CD4-positive, CD25-positive, alpha-beta regulatory T cell (primary cell): ENCODE data around the gene JAG2. TPM values are rescaled to one million over a fixed set of nuclear protein-coding genes. Genes with fewer than 3 reads are reported as not detected.

Experiments
- ATAC-seq, 2 donors: fragments of 150-1000 bp; cut with Tn5 transposase; one replicate each; pipeline ENCODE4 v1.10.0; 2021; ENCODE audit warnings: low read depth in 2 of 2, moderate number of reproducible peaks in 2 of 2, moderate library complexity in 1 of 2
- DNase-seq, 3 donors: peaks; one replicate each; pipeline versions ENCODE4 v3.0.0 to v3.0.0-alpha.2; 2012 to 2022; ENCODE audit warnings: mixed read lengths in 1 of 3
- H3K27ac ChIP-seq: one replicate; pipeline ENCODE4 v1.7.0; 2013; ENCODE audit warnings: mild to moderate bottlenecking, low read length; ENCODE audit not compliant: insufficient read depth, poor library complexity, severe bottlenecking
- H3K27me3 ChIP-seq: one replicate; pipeline ENCODE4 v1.7.0; 2013; ENCODE audit warnings: low read length; ENCODE audit not compliant: control insufficient read depth, insufficient read depth
- H3K36me3 ChIP-seq: one replicate; pipeline ENCODE4 v1.7.0; 2013; ENCODE audit warnings: mild to moderate bottlenecking, low read length, moderate library complexity; ENCODE audit not compliant: control insufficient read depth, insufficient read depth
- H3K4me1 ChIP-seq: 2 replicates; pipeline ENCODE4 v1.7.0; 2013; ENCODE audit warnings: mild to moderate bottlenecking, low read length; ENCODE audit not compliant: insufficient read depth, control insufficient read depth, poor library complexity, severe bottlenecking
- H3K4me3 ChIP-seq: one replicate; pipeline ENCODE4 v1.7.0; 2013; ENCODE audit warnings: low read depth, mild to moderate bottlenecking, low read length, moderate library complexity
- H3K9me3 ChIP-seq, 2 experiments: 1 replicate in 1 of 2; 2 replicates in 1 of 2; pipeline ENCODE4 v1.7.0; 2013; ENCODE audit warnings: low read length in 2 of 2, mild to moderate bottlenecking in 1 of 2, moderate library complexity in 1 of 2; ENCODE audit not compliant: control insufficient read depth in 2 of 2
- H3K27ac Mint-ChIP-seq, 3 donors: one replicate each; pipeline ENCODE4 v1.8.0; 2020 to 2022; ENCODE audit warnings: mild to moderate bottlenecking in 3 of 3, mixed read lengths in 3 of 3, moderate library complexity in 2 of 3
- H3K27me3 Mint-ChIP-seq: one replicate; pipeline ENCODE4 v1.8.0; 2022; ENCODE audit warnings: mild to moderate bottlenecking, mixed read lengths
- H3K36me3 Mint-ChIP-seq: one replicate; pipeline ENCODE4 v1.8.0; 2020; ENCODE audit warnings: mixed read lengths
- H3K4me1 Mint-ChIP-seq, 4 donors: one replicate each; pipeline ENCODE4 v1.8.0; 2020 to 2022; ENCODE audit warnings: mixed read lengths in 4 of 4, mild to moderate bottlenecking in 1 of 4
- H3K4me3 Mint-ChIP-seq, 4 donors: one replicate each; pipeline ENCODE4 v1.8.0; 2020 to 2022; ENCODE audit warnings: mild to moderate bottlenecking in 4 of 4, mixed read lengths in 4 of 4, moderate library complexity in 3 of 4
- H3K9me3 Mint-ChIP-seq, 7 donors: one replicate each; pipeline ENCODE4 v1.8.0; 2020 to 2022; ENCODE audit warnings: mixed read lengths in 7 of 7, mild to moderate bottlenecking in 3 of 7, moderate library complexity in 2 of 7
- polyA plus RNA-seq, 4 donors: library from polyadenylated mRNA; unstranded; fragments of 300-500 nt; fragmentation: Illumina TruSeq; gene quantifications; one replicate each; pipeline ENCODE4 v1.2.3, GENCODE V29; 2021
- total RNA-seq: library from RNA; stranded (reverse); gene quantifications from one replicate; pipeline ENCODE4 v1.2.3, GENCODE V29; 2022

Gene JAG2
- total and polyA plus RNA-seq, 5 donors from 2014 or later = 0.05 to 1.4 (median 0.23) TPM; not detected in 2

- Mint-ChIP-seq H3K36me3 (no peaks in the 10 kb centered on the region), H3K4me3 (peak overlapping the region; percentile 23 to 77 (median 66)), H3K4me1 (peaks cover 3 to 25% (median 5%) of the 10 kb centered on the region in 4 donors), H3K9me3 (peaks cover 0 to 5% (median 0%) of the 10 kb centered on the region in 7 donors), H3K27me3 (peaks cover 12% of the 10 kb centered on the region), H3K27ac (no peak overlapping the region)
- peaks cover 0 to 4% of the 10 kb centered on the region in 2 experiments for H3K9me3 ChIP-seq
- H3K36me3 ChIP-seq = no peaks in the 10 kb centered on the region
- H3K27me3 ChIP-seq = no peaks in the 10 kb centered on the region
- H3K4me1 ChIP-seq = peaks cover 19% of the 10 kb centered on the region
- H3K4me3 ChIP-seq = no peak overlapping the region
- no peak for DNase-seq
- ATAC-seq = no peak
- no peak overlapping the region for H3K27ac ChIP-seq
Measured at GRCh38 chr14:105095236-105095805, 73.3 kb downstream of the JAG2 start.

GRCh38 chr14:105094193-105094907 is 74.2 kb downstream of the JAG2 start:
- H3K9me3 ChIP-seq = no peaks in the 10 kb centered on the region
- Mint-ChIP-seq H3K27ac (peak overlapping the region in 1 of 3 donors; percentile 26), H3K4me1 (peaks cover 3 to 25% (median 5%) of the 10 kb centered on the region in 4 donors), H3K36me3 (no peaks in the 10 kb centered on the region), H3K27me3 (peaks cover 6% of the 10 kb centered on the region), H3K9me3 (no peaks in the 10 kb centered on the region), H3K4me3 (peak overlapping the region; percentile 58 to 87 (median 76))
- H3K27me3 ChIP-seq = no peaks in the 10 kb centered on the region
- ATAC-seq = no peak
- no peak overlapping the region for H3K4me3 ChIP-seq
- H3K4me1 ChIP-seq = peaks cover 20% of the 10 kb centered on the region
- DNase-seq = no peak
- H3K36me3 ChIP-seq = no peaks in the 10 kb centered on the region
- H3K27ac ChIP-seq = peak overlapping the region; percentile 70

GRCh38 chr14:105093431-105094192 is 75.0 kb downstream of the JAG2 start:
- H3K36me3 Mint-ChIP-seq = no peaks in the 10 kb centered on the region
- no peaks in the 10 kb centered on the region for H3K9me3 Mint-ChIP-seq
- H3K4me3 Mint-ChIP-seq = peak overlapping the region in 3 of 4 donors; percentile 22 to 77 (median 76)
- Histone ChIP-seq H3K9me3 (no peaks in the 10 kb centered on the region), H3K36me3 (no peaks in the 10 kb centered on the region), H3K27ac (peak overlapping the region; percentile 70), H3K4me3 (no peak overlapping the region), H3K4me1 (peaks cover 20% of the 10 kb centered on the region), H3K27me3 (no peaks in the 10 kb centered on the region)
- H3K4me1 Mint-ChIP-seq = peaks cover 3 to 29% (median 8%) of the 10 kb centered on the region in 4 donors
- H3K27me3 Mint-ChIP-seq = peaks cover 6% of the 10 kb centered on the region
- peak in 2 of 3 donors; percentile 42 to 59 for DNase-seq
- ATAC-seq = peak; percentile 46 to 54
- H3K27ac Mint-ChIP-seq = no peak overlapping the region

GRCh38 chr14:105093038-105093430 is 75.5 kb downstream of the JAG2 start:
- peak overlapping the region; percentile 66 for H3K27ac ChIP-seq
- peak overlapping the region in 1 of 3 donors; percentile 63 for H3K27ac Mint-ChIP-seq
- peak; percentile 39 to 58 for ATAC-seq

GRCh38 chr14:105092171-105093037 is 76.2 kb downstream of the JAG2 start:
- Mint-ChIP-seq H3K4me3 (peak overlapping the region; percentile 83 to 84 (median 83)), H3K9me3 (no peaks in the 10 kb centered on the region), H3K27ac (peak overlapping the region; percentile 60 to 82 (median 71)), H3K36me3 (no peaks in the 10 kb centered on the region), H3K4me1 (peaks cover 3 to 33% (median 8%) of the 10 kb centered on the region in 4 donors), H3K27me3 (peaks cover 6% of the 10 kb centered on the region)
- Histone ChIP-seq H3K27ac (peak overlapping the region; percentile 66), H3K4me3 (no peak overlapping the region), H3K36me3 (no peaks in the 10 kb centered on the region), H3K27me3 (no peaks in the 10 kb centered on the region), H3K9me3 (no peaks in the 10 kb centered on the region), H3K4me1 (peaks cover 27% of the 10 kb centered on the region)
- no peak for ATAC-seq
- DNase-seq = no peak

More at GRCh38 chr14:105093038-105093430, 75.5 kb downstream of the JAG2 start:
- Mint-ChIP-seq H3K36me3 (no peaks in the 10 kb centered on the region), H3K4me1 (peaks cover 3 to 32% (median 8%) of the 10 kb centered on the region in 4 donors), H3K4me3 (peak overlapping the region; percentile 83 to 84 (median 83)), H3K9me3 (no peaks in the 10 kb centered on the region), H3K27me3 (peaks cover 6% of the 10 kb centered on the region)
- Histone ChIP-seq H3K4me3 (no peak overlapping the region), H3K36me3 (no peaks in the 10 kb centered on the region), H3K27me3 (no peaks in the 10 kb centered on the region), H3K9me3 (no peaks in the 10 kb centered on the region), H3K4me1 (peaks cover 22% of the 10 kb centered on the region)
- peak; percentile 47 to 72 (median 57) for DNase-seq

- H3K27me3 ChIP-seq = no peaks in the 10 kb centered on the region
- Mint-ChIP-seq H3K27ac (peak overlapping the region in 2 of 3 donors; percentile 60 to 82), H3K9me3 (peaks cover 0 to under 1% (median 0%) of the 10 kb centered on the region in 7 donors), H3K4me1 (peaks cover 3 to 37% (median 8%) of the 10 kb centered on the region in 4 donors), H3K27me3 (peaks cover 6% of the 10 kb centered on the region), H3K4me3 (peak overlapping the region; percentile 58 to 84 (median 74)), H3K36me3 (no peaks in the 10 kb centered on the region)
- H3K36me3 ChIP-seq = no peaks in the 10 kb centered on the region
- ATAC-seq = no peak
- H3K4me1 ChIP-seq = peaks cover 35% of the 10 kb centered on the region
- H3K4me3 ChIP-seq = no peak overlapping the region
- no peak for DNase-seq
- H3K27ac ChIP-seq = no peak overlapping the region
- H3K9me3 ChIP-seq = no peaks in the 10 kb centered on the region
Measured at GRCh38 chr14:105091517-105092170, 76.9 kb downstream of the JAG2 start.
